M059J (cell line): ENCODE data around the gene DGCR2. TPM values are rescaled to one million over a fixed set of nuclear protein-coding genes. Genes with fewer than 3 reads are reported as not detected.
"Not testable (repeated sequence)": the region's sequence is repeated elsewhere in the genome, so short reads cannot be mapped to it uniquely, and the experiment has no call there.

Source experiments
- DNase-seq: peaks from one replicate; pipeline ENCODE4 v3.0.0-alpha.2; 2012; ENCODE audit warnings: low read depth
- total RNA-seq: library from RNA; depleted of rRNA; stranded (reverse); fragments of >200 nt; shearing (Covaris generic); gene quantifications from 2 replicates; pipeline ENCODE4 v1.2.3, GENCODE V29; 2014

Gene DGCR2
- total RNA-seq, 1 experiment from 2014 or later: 33.7 TPM

DNA sequence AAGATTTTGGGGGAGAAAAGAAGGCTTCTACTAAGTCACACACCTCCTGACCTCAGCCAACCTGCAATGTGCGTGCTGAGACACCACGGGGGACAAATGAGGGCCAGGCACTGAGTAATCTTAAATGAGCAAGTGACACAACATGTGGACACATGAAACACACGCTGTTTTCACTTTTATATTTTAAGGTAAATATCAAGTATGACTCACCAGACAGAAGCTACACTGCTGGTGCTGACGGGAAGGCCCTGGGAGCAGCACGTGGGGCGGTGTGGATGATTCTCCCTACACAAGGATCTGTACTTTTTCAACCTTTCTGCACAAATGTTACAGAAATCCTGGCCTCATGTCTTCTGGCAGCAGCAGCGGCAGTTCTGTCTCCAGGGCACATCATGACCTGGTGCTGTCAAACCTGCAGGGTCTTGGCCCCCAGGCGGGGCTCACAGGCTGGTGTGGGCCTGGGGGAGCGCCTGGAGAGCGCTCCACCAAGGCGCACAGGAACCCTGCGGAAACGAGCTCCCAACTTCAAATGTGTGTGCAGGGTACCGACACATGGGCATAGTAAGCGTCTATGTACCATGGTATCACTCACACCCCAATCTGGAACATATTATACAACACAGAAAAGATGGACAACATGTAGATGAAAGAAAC, 61.7 kb downstream of the DGCR2 start:
- peak; percentile 47 for DNase-seq

DNA sequence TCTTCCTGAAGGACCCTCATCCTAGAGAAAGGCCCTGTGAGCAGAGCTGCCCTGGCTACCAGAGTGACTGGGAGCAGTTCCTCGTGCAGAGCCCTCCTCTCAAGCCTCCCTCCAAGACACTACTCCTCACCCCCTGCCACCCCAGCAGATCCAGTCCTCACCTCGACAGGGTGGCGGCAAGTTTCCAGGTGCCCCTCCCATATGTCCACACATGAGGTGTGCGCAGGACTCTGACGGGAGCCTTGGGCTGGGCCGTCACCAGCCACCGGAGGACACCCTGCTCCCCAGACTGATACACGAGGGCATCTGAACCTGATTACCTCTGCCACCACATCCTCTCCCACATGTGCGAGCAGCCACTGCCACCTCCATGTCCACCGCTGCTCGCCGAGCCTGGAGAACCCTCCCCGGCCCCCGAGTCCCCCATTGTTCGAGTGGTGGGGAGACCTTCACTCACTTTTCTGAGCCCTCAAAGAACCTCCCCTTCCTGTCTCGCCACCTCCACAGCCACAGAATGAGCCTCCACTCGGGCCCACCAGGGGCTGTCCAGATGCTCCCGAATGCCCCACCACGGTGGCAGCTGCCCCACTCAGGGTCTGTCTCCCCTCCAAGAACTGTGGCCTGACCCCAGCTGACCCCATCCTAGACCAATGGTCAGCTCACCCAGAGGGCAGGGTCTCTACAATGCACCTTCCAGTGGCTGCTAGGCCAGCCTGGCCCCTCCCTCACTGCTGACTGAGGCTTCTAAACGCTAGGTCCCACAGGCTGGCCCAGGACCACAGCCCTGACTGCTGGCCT, 62.5 kb downstream of the DGCR2 start:
- DNase-seq: no peak

DNA sequence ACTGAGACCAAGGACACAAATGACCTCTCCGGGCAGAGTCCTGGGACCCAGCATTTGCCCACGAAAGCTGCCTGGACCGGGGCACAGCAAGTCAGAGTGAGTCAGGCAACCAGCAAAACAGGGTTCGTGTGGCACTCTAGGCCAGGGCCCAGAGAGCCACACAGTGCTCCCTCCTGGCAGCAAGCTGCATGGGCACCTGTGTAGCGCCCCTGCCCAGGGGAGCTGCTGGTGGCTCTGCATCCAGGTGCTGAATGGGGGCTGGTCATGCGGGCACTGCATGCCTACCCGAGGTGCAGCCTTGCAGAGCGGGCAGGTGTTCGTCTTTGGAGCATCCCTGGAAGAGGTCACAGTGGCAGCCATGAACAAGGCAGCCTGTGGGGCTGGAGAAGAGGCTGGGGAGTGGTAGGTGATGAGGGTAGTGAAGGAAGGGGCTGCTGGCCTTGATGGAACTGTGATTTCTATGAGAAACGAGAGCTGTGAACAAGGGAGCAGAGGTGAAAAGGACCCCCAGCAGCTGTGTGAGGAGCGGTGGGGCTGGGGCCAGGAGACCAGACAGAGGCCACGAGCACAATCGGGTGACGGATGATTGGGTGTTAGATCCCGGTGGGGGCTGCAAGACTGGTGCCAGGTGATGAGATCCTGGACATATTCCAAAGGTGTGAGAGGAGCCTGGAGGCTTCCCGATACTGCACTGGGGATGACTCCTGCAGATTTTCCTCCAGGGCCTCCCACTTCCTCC, 63.3 kb downstream of the DGCR2 start:
- DNase-seq: no peak

DNA sequence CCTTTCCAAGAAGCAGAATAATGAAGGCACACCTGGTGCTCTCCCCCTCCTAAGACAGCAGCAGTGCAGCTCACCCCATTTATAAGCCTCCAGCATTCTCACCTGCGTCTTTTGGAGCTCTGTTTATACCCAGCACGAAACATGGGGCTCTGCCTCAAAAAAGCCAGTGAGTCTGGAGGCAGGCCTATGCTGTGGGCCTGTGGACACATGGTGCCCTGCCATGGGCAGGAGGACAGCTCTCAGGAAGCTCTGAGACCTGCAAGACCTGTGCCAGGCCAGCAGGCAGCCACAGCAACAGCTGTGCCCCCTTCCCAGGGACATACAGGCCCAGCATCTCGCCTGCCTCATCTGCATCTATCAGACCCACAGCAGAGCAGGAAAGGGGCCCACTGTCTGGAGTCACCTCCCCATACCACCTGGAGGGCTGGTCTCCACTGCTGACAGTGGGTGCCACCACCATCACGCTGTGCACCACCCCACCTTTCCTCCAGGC, 64.2 kb downstream of the DGCR2 start:
- DNase-seq: no peak

DNA sequence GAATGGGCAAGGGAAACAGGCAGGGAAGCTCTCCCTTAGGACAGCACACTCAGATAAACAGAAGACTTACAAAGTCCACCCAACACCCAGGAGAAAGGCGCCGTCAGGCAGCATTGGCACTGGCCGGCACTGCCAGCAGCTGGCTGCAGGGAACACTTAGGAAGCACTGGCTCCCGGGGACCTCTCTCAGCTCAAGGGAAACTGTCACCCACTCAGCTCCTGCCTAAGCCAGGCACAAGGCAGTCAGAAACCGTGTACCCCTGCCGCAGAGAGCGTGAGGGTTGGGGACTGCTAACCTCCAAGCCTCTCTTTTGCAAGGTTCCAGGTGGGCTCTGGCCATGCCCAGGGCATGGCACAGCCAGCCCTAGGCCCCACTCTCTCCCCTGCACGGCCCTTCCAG, 64.7 kb downstream of the DGCR2 start:
- no peak for DNase-seq

DNA sequence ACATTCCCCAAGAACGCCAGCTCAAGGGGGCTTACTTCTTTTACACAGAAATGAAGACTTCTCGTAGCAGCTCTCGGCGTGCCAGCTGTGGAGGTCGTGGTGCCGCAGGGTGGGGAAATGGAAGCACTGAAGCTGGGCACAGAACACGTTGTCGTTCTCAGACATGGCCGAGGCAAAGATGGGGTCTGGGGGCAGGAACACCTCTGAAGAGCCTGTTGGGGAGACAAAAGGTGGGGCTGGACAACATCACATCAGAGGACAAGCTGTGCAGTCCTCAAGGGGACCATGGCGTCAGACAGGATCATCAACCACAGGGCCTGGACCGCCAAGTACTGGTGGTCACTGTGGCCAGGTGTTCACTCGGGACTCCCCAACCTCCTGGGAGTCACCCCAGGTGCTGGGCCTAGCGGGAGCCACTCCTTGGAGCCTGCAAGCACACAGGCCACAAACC, 65.2 kb downstream of the DGCR2 start:
- no peak for DNase-seq

DNA sequence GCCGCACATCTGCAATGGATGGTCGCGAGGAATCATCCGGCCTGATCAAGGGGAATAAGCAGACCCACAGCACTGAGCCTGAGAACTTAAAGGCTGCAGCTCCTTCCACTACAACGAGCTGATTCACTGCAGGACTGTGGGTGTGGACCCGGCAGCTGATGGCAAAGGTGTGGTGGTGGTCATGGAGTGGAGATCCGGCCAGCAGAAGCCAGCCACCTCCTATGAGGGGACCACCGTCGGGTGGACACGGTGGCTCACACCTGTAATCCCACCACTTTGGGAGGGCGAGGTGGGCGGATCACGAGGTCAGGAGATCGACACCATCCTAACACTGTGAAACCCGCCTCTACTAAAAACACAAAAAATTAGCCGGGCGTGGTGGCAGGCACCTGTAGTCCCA, 66.4 kb downstream of the DGCR2 start:
- DNase-seq: no peak

DNA sequence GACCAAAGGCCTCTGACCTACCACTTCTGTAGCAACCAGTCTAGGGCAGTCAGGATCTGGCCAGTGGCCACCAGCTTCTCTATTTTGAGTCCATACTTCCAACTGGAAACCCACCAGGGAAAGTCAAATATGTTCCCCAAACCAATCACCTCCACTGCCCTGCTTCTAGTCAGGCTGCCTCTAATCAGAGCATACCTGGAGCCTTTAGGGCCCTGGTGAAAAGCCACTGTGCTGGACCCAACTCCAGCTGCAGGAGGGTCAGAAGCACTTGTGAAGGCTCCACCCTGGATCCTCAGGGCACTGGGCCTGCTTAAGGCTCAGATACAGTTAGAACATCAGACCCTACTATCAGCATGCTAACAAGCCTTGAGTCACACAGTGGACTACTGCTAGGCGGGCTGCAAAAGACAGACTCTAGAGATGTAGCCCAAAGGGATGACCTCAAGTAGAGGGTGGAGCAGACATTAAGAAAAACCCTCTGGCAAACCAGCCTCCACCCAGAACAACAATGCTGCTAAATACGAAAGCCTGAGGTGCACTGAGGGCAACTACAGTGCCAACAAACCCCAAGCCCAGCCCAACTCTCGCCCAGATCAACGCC, 69.2 kb downstream of the DGCR2 start:
- no peak for DNase-seq

DNA sequence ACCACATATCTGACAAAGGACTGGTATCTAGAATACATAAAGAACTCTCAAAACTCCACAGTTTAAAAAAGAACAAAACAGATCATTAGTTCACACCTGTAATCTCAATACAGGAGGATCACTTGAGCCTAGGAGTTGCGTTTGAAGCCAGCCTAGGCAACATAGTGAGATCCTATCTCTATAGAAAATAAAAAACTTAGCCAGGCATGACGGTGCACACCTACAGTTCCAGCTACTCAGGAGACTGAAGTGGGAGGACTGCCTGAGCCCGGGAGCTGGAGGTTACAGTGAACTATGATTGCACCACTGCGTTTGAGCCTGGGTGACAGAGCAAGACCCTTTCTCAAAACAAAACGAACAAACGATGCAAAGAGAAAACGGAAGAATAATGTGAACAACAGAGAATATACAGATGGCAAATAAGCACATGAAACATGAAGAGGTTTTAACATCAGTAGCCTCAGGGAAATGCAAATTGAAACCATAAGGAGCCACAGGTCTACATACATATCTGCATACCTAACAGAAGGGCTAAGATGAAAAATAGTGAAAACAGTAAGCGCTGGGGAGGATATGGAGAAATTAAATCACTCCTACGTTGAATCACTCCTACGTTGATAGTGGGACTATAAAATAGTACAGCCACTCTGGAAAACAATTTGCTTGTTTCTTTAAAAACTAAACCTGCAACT, 70.7 kb downstream of the DGCR2 start:
- DNase-seq: no peak

DNA sequence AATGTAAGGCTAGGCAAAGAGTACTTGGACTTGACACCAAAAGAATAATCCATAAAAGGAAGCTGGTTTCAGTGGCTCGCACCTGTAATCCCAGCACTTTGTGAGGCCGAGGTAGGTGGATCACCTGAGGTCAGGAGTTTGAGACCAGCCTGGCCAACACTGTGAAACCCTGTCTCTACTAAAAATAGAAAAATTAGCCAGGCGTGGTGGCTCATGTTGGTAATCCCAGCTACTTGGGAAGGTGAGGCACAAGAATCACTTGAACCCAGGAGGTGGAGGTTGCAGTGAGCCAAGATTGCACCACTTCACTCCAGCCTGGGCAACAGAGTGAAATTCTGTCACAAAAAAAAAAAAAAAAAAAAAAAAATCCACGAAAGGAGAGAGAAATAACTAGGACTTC, 71.4 kb downstream of the DGCR2 start:
- DNase-seq: not testable (repeated sequence)

DNA sequence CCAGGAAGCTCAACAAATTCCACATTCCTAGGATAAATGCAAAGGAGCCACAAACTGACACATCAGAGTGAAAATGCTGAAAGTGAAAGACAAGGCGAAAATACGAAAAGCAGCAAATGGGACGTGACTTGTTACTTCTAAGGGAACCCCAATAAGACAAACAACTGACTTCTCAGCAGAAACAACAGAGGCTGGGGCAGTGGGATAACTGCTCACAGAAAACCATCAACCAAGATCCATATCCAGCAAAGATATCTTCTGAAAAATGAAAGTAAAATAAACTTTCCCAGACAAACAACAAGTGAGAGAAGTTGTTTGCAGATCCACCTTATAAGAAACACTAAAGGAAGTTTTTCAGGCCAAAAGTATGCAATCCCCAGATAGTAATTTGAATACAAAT, 72.1 kb downstream of the DGCR2 start:
- DNase-seq: no peak

DNA sequence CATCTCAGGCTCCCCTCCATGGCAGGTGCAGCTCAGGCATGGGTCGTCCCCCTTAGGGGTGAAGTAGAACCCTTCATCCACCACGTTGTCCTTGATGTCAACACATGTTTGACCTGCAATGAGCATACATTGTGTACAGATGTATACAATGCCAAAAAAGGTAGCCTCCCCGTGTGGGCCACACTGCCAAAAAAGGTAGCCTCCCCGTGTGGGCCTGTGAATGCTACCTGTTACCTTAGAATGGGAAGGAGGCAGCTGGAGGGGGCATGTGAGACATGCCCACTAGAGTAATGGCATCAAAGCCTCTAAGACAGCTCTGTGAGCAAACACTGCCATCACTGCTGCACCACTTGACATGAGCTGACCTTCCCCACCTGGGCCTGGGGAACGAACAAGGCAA, 73.7 kb downstream of the DGCR2 start:
- no peak for DNase-seq

DNA sequence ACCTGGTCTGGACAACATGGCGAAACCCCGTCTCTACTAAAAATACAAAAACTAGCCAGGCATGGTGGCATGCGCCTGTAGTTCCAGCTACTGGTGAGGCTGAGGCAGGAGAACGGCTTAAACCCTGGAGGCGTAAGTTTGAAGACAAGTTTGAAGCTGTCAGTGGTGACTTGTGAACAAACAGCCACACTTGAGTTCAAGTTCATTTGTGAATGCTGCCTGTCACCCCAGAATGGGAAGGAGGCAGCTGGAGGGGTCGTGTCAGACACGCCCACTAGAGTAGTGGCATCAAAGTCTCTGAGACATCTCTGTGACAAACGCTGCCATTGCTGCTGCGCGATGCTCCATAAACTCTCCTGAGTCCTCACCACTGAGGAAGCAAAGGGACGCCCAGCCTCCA, 74.2 kb downstream of the DGCR2 start:
- DNase-seq: no peak

DNA sequence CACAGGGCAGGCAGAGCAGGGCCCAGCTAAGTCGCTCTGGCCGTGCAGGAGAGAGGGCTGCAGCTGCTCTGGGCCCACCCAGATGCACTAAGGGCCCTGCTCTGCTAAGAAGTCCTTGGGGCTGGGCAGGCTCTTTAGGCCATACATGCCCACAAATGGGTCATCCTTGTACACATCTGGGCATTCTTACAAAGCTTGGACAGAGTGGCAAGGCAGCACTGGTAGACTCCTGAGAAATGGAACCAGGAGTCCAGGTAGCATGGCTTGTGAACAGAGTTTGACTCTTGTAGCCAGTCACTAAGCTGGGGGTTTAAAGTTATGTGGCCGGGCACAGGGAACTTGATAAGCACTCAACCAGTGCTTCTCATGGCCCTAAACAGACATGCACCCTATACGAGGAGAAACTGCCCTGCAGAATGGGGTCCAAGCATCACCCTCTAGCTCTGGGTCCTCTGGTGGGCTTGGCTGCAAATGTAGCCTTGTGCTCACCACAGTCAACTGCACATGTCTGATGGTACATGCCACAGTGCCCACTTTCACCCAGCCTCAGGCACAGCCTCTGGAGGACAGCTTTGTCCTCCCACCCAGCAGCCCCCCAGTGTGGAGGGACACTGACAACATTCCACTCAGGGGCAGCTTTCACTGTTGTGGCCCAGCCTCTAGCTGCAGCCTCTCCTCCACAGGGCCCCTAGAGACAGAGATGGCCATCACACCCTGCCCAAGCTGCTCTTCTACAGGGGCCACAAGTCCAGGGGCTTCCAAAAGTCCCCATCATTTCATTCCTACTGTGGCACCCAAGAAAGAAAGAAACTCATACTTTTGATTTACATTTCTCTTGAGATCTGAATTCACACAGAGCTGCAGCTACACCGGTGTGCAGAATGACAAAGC, 75.2 kb downstream of the DGCR2 start:
- DNase-seq: no peak

DNA sequence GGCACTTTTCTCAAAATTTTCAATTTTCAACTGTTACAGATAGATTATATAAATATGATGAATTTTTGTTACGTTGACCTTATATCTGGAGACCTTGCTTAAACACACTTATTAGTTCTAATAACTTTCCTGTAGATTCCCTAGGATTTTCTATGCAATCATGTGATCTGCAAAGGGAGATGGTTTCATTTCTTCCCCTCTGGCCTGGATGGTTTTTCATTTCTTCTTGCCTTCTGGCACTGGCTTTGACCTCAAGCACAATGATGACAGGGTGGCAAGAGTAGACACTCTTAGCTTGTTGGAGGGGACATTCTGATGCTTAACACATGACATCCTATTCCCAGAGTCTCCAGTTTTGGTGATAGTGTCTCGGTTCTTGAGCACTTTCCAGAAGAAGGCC, 75.9 kb downstream of the DGCR2 start:
- DNase-seq: no peak

DNA sequence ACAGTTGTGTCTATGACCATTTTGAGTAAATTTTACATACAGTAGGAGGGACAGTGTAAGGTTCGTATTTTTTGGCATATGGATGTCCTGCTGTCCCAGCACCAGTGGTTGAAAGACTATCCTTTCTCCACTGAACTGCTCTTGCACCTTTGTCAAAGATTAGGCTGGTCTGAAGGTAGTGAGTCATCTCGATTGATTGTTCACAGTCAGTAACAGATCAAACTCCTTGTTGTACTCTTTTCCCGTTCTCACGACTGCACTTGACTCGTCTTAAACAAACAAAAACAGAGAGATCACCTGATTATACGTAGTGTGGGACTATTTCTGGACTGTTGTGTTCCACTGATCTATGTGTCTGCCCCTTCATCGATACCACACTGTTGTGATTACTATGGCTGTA, 77.1 kb downstream of the DGCR2 start:
- DNase-seq: no peak

DNA sequence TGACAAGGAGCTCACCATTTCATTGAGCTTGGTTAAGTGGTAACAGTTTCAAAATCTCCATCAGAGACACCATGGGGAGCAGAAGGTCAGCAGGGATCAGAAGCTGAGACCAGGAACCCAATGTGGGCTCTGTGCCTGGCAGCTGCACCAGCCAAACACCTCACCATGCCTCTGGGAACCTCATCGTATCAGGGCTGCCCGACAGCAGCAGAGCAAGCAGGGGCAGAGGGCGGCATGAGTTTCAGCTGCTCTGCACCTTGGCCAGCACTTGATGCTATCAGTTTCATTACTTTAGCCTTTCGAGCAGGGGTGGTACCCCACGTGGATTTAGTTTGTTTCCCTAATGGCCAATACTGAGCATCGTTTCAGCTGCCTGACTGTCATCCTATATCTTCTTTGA, 77.8 kb downstream of the DGCR2 start:
- DNase-seq: no peak

DNA sequence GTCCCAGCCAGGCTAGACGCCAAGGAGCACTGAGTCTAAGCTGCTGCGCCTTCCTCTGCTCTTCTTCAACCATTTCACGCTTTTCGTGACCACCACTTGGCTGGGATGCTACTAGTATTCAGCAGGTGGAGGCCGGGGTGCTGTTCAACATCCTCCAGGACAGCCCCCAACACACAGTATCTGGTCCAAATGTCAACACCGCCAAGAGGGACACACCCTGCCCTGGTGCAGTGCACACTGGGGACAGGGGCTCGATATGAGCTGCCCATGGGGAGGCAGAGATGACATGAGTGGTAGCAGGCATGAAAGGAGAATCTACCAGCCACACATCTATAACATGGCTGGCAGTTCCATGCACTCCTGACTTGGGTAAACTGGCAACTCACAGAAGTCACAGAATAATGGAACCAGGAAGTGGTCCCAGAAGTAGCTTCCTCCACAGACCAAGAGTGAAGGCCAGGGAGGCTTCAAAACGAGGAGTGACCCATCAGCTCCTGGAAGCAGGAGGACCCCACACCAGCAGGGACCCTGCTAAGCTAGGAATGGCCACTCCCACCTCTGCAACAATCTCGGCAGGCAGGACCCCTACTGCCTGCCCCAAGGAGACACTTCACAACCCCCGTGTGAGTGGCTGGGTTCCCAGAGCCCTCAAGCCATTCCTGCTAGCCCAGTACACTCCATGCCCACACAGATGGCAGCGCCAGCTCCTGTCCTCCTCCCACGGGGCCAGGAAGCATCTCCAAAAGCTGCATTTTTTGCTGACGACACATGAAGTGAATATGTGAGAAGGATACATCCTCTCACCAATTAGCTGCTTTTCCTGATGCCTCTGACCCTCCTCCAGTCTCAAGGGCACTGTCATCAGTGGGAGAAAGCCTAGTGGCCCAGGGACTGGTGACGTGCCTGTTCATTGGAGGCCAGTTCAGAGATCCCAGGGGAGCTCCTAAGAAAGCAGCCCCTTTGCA, 78.8 kb downstream of the DGCR2 start:
- peak; percentile 21 for DNase-seq
